ENCODE data around the gene PGM2L1.

GRCh38 chr11:74316772-74317505, 81.3 kb downstream of the PGM2L1 start:
- TF ChIP-seq POLR2A (IDR thresholded peaks at IDR 0.05; ENCODE audit: low read length) (no peak), GATA1 (IDR thresholded peaks at IDR 0.05; ENCODE audit: low read depth, low read length) (no peak)

Data from erythroblast (primary cell).